CD4-positive, alpha-beta T cell (primary cell): Measurements from ENCODE around the gene VILL. TPM values are rescaled to one million over a fixed set of nuclear protein-coding genes. Genes with fewer than 3 reads are reported as not detected.
A peak's percentile ranks its signal among the peaks of the same experiment; 100 is the strongest.

Source experiments
- ATAC-seq: fragments of 200-7000 bp; cut with Tn5 transposase; one replicate; pipeline ENCODE4 v1.10.0; 2022; ENCODE audit warnings: mild to moderate bottlenecking; ENCODE audit not compliant: poor library complexity
- CTCF ChIA-PET: fragments of 350-600 bp; sonication (Branson Sonifier 250); formaldehyde crosslinking; loops from one replicate; lab custom pipeline; 2021; ENCODE audit warnings: antibody characterized with exemption, inconsistent platforms; lab: Charles Lee
- POLR2A ChIA-PET: fragments of 350-600 bp; sonication (Branson Sonifier 250); formaldehyde crosslinking; loops from one replicate; lab custom pipeline; 2021; ENCODE audit warnings: antibody characterized with exemption, inconsistent platforms; lab: Charles Lee
- DNase-seq, 14 experiments: peaks; one replicate each; pipeline ENCODE4 v3.0.0-alpha.2; 2013 to 2020; ENCODE audit warnings: mixed read lengths in 2 of 14
- H3K27ac ChIP-seq, 2 donors: one replicate each; pipeline versions ENCODE4 v1.5.1 to v1.7.0; 2013; ENCODE audit warnings: low read length in 2 of 2, low read depth in 1 of 2, mild to moderate bottlenecking in 1 of 2
- H3K27me3 ChIP-seq, 2 experiments: 1 replicate in 1 of 2; 2 replicates in 1 of 2; pipeline versions ENCODE4 v1.6.1 to v1.7.0; 2013; ENCODE audit warnings: low read length in 2 of 2, control low read depth in 1 of 2, mild to moderate bottlenecking in 1 of 2, moderate library complexity in 1 of 2; ENCODE audit not compliant: insufficient read depth in 2 of 2, control insufficient read depth in 1 of 2
- H3K36me3 ChIP-seq: one replicate; pipeline ENCODE4 v1.6.1; 2013; ENCODE audit warnings: low read length, control low read depth; ENCODE audit not compliant: insufficient read depth
- H3K4me1 ChIP-seq: one replicate; pipeline ENCODE4 v1.6.1; 2013; ENCODE audit warnings: low read length, control low read depth; ENCODE audit not compliant: insufficient read depth
- H3K4me3 ChIP-seq: one replicate; pipeline ENCODE4 v1.5.1; 2013; ENCODE audit warnings: mild to moderate bottlenecking, low read length, moderate library complexity
- H3K9me3 ChIP-seq, 2 experiments: 1 replicate in 1 of 2; 2 replicates in 1 of 2; pipeline versions ENCODE4 v1.6.1 to v1.7.0; 2013; ENCODE audit warnings: low read length in 2 of 2, mild to moderate bottlenecking in 2 of 2, control low read depth in 1 of 2, moderate library complexity in 1 of 2; ENCODE audit not compliant: control insufficient read depth in 1 of 2, insufficient read depth in 1 of 2
- H3K27ac Mint-ChIP-seq: one replicate; pipeline ENCODE4 v1.8.0; 2020; ENCODE audit warnings: mixed read lengths
- H3K27me3 Mint-ChIP-seq: one replicate; pipeline ENCODE4 v1.8.0; 2021; ENCODE audit warnings: mixed read lengths
- H3K36me3 Mint-ChIP-seq: one replicate; pipeline ENCODE4 v1.8.0; 2021; ENCODE audit warnings: low read depth, mixed read lengths
- H3K4me1 Mint-ChIP-seq: one replicate; pipeline ENCODE4 v1.8.0; 2021; ENCODE audit warnings: low read depth, mixed read lengths
- H3K4me3 Mint-ChIP-seq: one replicate; pipeline ENCODE4 v1.8.0; 2020; ENCODE audit warnings: mild to moderate bottlenecking, mixed read lengths
- H3K9me3 Mint-ChIP-seq: one replicate; pipeline ENCODE4 v1.8.0; 2020; ENCODE audit warnings: mixed read lengths
- intact Hi-C, 2 experiments: fragments of 100-400 bp; cut with DNase I in 1 of 2; cut with micrococcal nuclease in 1 of 2; formaldehyde crosslinking; loops; one replicate each; pipeline versions ENCODE4 v1.15.1 to v1.9.0; 2023 to 2025; cut with DNase I, micrococcal nuclease
- total RNA-seq, 174 experiments: library from RNA in 2 of 174; stranded (reverse) in 2 of 174; gene quantifications; one replicate each; pipeline ENCODE4 v1.2.3 and lab custom pipeline; 2021 to 2026
- TF ChIP-seq, protein P1 (sequence below): fragments of 200-600 bp; IDR thresholded peaks from one replicate; pipeline ENCODE4 v1.8.0; 2022; ENCODE audit warnings: antibody characterized with exemption, mild to moderate bottlenecking

VILL gene
- total RNA-seq, 2 experiments from 2014 or later, result 23.2 to 24.4 TPM

DNA sequence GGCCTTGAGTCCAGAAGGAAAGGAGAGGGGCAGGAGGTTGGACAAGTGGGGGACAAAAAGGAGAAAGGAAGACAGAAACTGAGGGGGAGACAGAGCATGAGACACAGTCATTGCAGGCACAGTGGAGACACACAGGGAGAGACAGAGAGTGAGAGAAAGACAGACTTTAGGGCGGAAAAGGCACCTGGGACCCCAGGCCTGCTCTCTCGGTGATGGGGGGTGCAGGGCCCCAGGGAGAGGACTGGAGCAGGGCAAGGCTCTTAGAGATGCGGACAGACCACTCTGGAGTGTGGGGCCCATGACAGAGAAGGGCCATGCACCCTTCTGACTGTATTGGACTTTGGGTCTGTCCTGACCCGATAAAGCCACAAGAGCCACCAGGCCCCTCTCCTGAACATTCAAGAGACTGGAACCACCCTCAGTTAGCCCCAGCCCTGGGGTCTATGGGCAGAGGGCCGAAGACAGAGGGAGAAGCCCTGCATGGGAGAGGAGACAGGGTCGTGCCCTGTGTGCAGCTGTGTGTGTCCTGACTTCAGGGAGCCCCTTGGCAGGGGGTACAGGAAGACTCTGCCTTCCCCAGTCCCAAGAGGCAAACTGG lies 26.4 kb downstream of the VILL start:
- peaks cover 7 to 23% of the 10 kb centered on the region in 2 experiments for H3K9me3 ChIP-seq
- POLR2A ChIA-PET, result no interaction called here
- Mint-ChIP-seq H3K36me3 (peaks cover 72% of the 10 kb centered on the region), H3K27me3 (no peaks in the 10 kb centered on the region), H3K4me3 (no peak overlapping the region), H3K4me1 (peaks cover 6% of the 10 kb centered on the region), H3K27ac (peak overlapping the region; percentile 31), H3K9me3 (no peaks in the 10 kb centered on the region)
- H3K36me3 ChIP-seq, result peaks cover 63% of the 10 kb centered on the region
- H3K27me3 ChIP-seq, result no peaks in the 10 kb centered on the region
- H3K27ac ChIP-seq, result no peak overlapping the region
- CTCF ChIA-PET, result no interaction called here
- H3K4me3 ChIP-seq, result no peak overlapping the region
- DNase-seq (no peak), ATAC-seq (no peak)
- TF ChIP-seq, protein P1, sequence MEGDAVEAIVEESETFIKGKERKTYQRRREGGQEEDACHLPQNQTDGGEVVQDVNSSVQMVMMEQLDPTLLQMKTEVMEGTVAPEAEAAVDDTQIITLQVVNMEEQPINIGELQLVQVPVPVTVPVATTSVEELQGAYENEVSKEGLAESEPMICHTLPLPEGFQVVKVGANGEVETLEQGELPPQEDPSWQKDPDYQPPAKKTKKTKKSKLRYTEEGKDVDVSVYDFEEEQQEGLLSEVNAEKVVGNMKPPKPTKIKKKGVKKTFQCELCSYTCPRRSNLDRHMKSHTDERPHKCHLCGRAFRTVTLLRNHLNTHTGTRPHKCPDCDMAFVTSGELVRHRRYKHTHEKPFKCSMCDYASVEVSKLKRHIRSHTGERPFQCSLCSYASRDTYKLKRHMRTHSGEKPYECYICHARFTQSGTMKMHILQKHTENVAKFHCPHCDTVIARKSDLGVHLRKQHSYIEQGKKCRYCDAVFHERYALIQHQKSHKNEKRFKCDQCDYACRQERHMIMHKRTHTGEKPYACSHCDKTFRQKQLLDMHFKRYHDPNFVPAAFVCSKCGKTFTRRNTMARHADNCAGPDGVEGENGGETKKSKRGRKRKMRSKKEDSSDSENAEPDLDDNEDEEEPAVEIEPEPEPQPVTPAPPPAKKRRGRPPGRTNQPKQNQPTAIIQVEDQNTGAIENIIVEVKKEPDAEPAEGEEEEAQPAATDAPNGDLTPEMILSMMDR, result no peak
- intact Hi-C loops, result no loop called here
- H3K4me1 ChIP-seq, result peaks cover 8% of the 10 kb centered on the region

DNA sequence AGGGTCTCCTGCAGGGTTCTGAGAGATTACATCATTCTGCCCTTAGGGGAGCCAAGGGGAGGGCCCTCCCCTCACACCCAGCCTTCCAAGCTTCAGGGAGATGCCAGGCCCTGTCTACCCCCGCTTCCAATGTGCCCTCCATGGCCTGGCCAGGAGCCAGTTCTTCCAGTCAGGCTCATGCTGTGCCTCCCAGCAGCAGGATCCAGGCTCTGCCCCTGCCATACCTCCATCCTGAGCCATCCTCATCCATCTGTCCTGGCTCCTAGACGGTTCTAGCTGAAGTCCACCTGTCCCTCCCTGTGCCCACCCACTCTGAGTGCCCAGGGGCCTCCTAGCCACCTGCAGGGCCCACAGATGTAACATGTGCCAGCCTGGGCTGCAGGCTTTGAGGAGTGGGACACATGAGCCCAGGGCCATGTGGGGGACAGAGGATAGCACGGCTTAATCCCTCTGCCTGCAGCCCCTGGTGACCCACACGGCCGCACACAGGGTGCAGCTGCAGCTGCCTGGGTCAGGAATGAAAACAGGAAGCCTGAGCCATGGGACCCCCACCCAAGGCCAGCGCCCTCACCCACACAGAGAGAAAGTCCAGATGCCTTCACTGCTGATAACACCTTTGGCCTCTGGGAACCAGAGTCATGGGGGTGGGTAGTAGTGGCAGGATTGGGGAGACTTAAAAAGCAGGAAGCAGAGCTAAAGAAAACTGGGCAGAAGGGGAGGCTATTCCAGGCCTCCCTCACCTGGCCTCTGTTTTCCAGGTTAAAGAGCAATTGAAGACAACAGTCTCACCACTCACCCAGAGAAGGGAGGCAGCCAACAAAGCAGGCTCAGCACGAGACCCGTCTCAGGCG lies 27.1 kb downstream of the VILL start:
- no peaks in the 10 kb centered on the region for H3K27me3 Mint-ChIP-seq
- ATAC-seq (no peak), DNase-seq (no peak)
- ChIA-PET CTCF (no interaction called here), POLR2A (no interaction called here)
- H3K9me3 Mint-ChIP-seq, result no peaks in the 10 kb centered on the region
- H3K27ac ChIP-seq, result no peak overlapping the region
- no peak overlapping the region for H3K4me3 ChIP-seq
- H3K4me1 ChIP-seq, result peaks cover 13% of the 10 kb centered on the region
- no peaks in the 10 kb centered on the region for H3K27me3 ChIP-seq
- no peak overlapping the region for H3K27ac Mint-ChIP-seq
- H3K4me1 Mint-ChIP-seq, result peaks cover 11% of the 10 kb centered on the region
- H3K4me3 Mint-ChIP-seq, result no peak overlapping the region
- H3K36me3 Mint-ChIP-seq, result peaks cover 71% of the 10 kb centered on the region
- intact Hi-C loops, result no loop called here
- peaks cover 63% of the 10 kb centered on the region for H3K36me3 ChIP-seq
- TF ChIP-seq, protein P1, result no peak
- peaks cover 7 to 23% of the 10 kb centered on the region in 2 experiments for H3K9me3 ChIP-seq

DNA sequence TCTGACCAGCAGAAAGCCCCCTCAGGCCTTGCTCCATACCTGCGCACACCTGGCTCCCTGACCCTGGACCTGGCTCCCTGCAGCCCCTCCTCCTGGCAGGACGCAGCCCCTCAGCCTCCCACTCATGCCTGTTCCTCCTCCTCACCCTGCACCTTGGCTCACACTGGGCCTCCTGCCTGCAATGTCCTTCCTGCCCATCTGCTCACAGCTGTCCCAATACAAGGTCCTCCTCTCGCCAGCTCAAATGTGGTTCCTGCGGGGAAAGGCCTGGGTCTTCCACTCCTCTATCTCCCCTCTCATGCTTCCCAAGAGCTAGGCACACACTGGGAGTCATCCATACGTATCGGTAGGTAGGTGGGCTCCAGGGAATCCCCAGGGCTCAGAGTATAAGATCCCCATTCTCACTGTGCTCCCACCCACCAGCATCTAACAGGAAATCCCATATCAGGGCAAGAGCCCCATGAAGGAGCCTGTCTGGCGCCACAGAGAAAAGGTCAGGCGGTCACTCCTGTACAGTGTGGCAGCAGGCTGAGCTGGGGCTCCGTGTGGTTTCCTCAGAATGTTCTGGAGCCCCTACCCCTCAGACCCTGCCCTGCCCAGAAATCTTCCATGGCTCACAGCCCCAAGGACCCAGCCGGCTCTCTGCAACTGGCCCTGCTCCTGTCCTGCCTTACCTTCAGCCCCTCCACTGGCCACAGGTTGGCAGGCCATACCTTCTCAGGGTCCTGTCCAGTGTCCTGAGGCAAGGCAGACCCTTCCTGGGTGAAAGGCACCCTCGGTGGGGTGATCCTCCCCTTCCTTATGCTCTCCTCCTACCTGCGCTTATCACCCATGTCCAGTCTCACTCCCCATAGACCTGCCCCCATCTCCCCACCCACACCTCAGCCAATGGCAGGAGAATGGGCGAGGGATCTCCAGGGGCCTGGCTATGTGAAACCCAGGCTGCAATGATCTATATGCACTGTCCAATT lies 28.0 kb downstream of the VILL start:
- peaks cover 20% of the 10 kb centered on the region for H3K4me1 Mint-ChIP-seq
- Histone ChIP-seq H3K27ac (no peak overlapping the region), H3K4me1 (peaks cover 23% of the 10 kb centered on the region), H3K9me3 (peaks cover 7 to 23% of the 10 kb centered on the region in 2 experiments), H3K4me3 (no peak overlapping the region), H3K27me3 (no peaks in the 10 kb centered on the region), H3K36me3 (peaks cover 61% of the 10 kb centered on the region)
- DNase-seq (peak in 1 of 14 experiments; percentile 1), ATAC-seq (no peak)
- TF ChIP-seq, protein P1, result no peak
- POLR2A ChIA-PET, result no interaction called here
- peaks cover 69% of the 10 kb centered on the region for H3K36me3 Mint-ChIP-seq
- no peak overlapping the region for H3K4me3 Mint-ChIP-seq
- H3K9me3 Mint-ChIP-seq, result no peaks in the 10 kb centered on the region
- no peak overlapping the region for H3K27ac Mint-ChIP-seq
- intact Hi-C loops, result no loop called here
- CTCF ChIA-PET, result no interaction called here
- no peaks in the 10 kb centered on the region for H3K27me3 Mint-ChIP-seq
